H1 (cell line): ENCODE data around the gene NADK. TPM values are rescaled to one million over a fixed set of nuclear protein-coding genes. Genes with fewer than 3 reads are reported as not detected.

ENCODE experiments used
- CHD1 ChIP-seq: IDR thresholded peaks from 2 replicates; pipeline ENCODE4 v1.6.1; 2012; ENCODE audit warnings: low read depth, low read length, improper control_type of control experiment
- polyA plus RNA-seq, 7 experiments: library from polyadenylated mRNA; depleted of rRNA in 3 of 7; stranded (reverse) in 5 of 7; unstranded in 2 of 7; fragments of >200 nt in 5 of 7; fragments of 200-250 nt in 2 of 7; gene quantifications; 1 replicate in 5 of 7; 2 replicates in 1 of 7; 4 replicates in 1 of 7; pipeline versions ENCODE4 v1.2.1 to v1.2.3, GENCODE V29; 2011 to 2013; ENCODE audit warnings: missing spikeins in 2 of 7, mixed read lengths in 2 of 7
- total RNA-seq: library from RNA; stranded (reverse); fragmentation: NEBNext Ultra II Directional; extraction: Animal tissue kit (Norgen Biotek cat#: 25700); gene quantifications from 2 replicates; pipeline ENCODE4 v1.2.1, GENCODE V29; 2021

The NADK gene
- total and polyA plus RNA-seq, 2 of the 8 experiments (the other 6 are each of a cell fraction or from before 2014, with no cell fraction given) = 78.0 to 89.7 TPM

DNA sequence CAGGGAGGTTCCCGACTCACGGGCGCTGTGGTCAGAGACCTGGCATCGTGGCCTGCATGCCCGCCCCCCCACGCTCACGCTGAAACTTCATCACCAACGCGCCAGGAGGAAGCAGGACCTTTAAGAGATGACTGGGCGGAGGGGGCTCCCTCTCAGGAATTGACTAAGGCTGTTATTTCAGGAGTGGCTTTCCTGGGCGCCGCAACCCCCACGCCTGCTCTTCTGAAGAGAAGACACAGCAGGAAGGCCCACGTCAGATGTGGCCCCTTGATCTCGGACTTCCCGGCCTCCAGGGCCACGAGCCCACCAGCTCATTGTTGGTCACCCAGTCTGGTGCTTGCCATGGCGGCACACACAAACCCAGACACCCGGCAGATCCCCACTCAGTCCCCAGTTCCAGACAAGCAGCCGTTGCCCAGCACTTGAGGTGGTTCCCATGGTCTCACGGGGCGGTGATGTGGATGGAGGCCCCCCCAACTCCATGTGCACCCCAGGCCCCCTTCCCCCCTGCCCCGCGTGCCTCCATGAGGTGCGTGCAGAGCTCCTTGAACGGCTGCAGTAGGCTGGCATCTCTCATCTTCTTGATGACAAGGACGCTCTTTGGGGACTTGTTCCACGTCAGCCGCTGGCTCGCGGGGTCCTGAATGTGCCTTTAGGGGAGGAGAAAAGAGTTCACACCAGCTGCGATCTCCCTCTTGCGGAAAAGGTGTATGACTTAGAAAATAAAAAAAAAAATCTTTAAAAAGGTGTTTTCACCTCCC, 21.4 kb downstream of the NADK start (continued):
- TF ChIP-seq CHD1 = no peak
